GM13976 (cell line): Measurements from ENCODE around the gene RERE.
"Not testable (repeated sequence)": the region's sequence is repeated elsewhere in the genome, so short reads cannot be mapped to it uniquely, and the experiment has no call there.

Experiments
- DNase-seq: peaks from one replicate; pipeline ENCODE4 v3.0.0; 2012; ENCODE audit warnings: low spot score
- CTCF ChIP-seq: IDR thresholded peaks from 2 replicates; pipeline ENCODE4 v1.5.1; 2012; ENCODE audit warnings: borderline replicate concordance, mild to moderate bottlenecking; ENCODE audit not compliant: insufficient read depth; ENCODE audit errors: extremely low read depth, missing control alignments, control extremely low read depth
- in situ Hi-C: fragments of 300-500 bp; cut with MboI; formaldehyde crosslinking; loops from one replicate; pipeline ENCODE4 v1.12.0; 2022; ENCODE audit warnings: low sequenced_read_pairs, mixed read lengths, inconsistent platforms; ENCODE audit not compliant: unreplicated experiment

Gene RERE

GRCh38 chr1:8597455-8597854, 220.0 kb downstream of the RERE start:
- DNase-seq: no peak
- in situ Hi-C loops: no loop called here
- no peak for TF ChIP-seq CTCF

GRCh38 chr1:8595941-8596340, 221.5 kb downstream of the RERE start:
- no peak for TF ChIP-seq CTCF
- in situ Hi-C loops: no loop called here
- peak; percentile 37 for DNase-seq

- in situ Hi-C loops: no loop called here
- no peak for TF ChIP-seq CTCF
- no peak for DNase-seq
Observed at GRCh38 chr1:8595332-8595731, 222.1 kb downstream of the RERE start.

GRCh38 chr1:8593292-8593691, 224.1 kb downstream of the RERE start:
- DNase-seq, in situ Hi-C loops: not testable (repeated sequence)

GRCh38 chr1:8591569-8591968, 225.9 kb downstream of the RERE start:
- no peak for DNase-seq
- in situ Hi-C loops: no loop called here
- no peak for TF ChIP-seq CTCF

- DNase-seq: no peak
- in situ Hi-C loops: no loop called here
- no peak for TF ChIP-seq CTCF
Observed at GRCh38 chr1:8590721-8591351, 226.6 kb downstream of the RERE start.

GRCh38 chr1:8589571-8589970, 227.9 kb downstream of the RERE start:
- no peak for DNase-seq
- in situ Hi-C loops: no loop called here
- TF ChIP-seq CTCF: no peak
